Liver (tissue), 9 donors: Measurements from ENCODE around the gene ADARB1. TPM values are rescaled to one million over a fixed set of nuclear protein-coding genes. Genes with fewer than 3 reads are reported as not detected.

Experiments used
- DNase-seq: peaks from one replicate; pipeline ENCODE4 v3.0.0-alpha.2; 2017; ENCODE audit warnings: low spot score
- H3K27ac ChIP-seq, 2 donors: one replicate each; pipeline ENCODE4 v1.7.0; 2013; ENCODE audit warnings: inconsistent platforms in 2 of 2, low read length in 2 of 2, control low read depth in 1 of 2, low read depth in 1 of 2, mild to moderate bottlenecking in 1 of 2
- H3K27me3 ChIP-seq, 4 donors: one replicate each; pipeline versions ENCODE4 v1.6.1 to v1.7.0; 2013; ENCODE audit warnings: low read length in 3 of 4, inconsistent platforms in 1 of 4, mild to moderate bottlenecking in 1 of 4, moderate library complexity in 1 of 4; ENCODE audit not compliant: control insufficient read depth in 4 of 4, insufficient read depth in 4 of 4
- H3K36me3 ChIP-seq, 4 donors: one replicate each; pipeline versions ENCODE4 v1.6.1 to v1.7.0; 2013; ENCODE audit warnings: low read length in 3 of 4, mild to moderate bottlenecking in 3 of 4, low read depth in 1 of 4, moderate library complexity in 1 of 4; ENCODE audit not compliant: control insufficient read depth in 4 of 4, insufficient read depth in 3 of 4
- H3K4me1 ChIP-seq, 4 donors: one replicate each; pipeline versions ENCODE4 v1.6.1 to v1.7.0; 2013; ENCODE audit warnings: low read length in 3 of 4, mild to moderate bottlenecking in 3 of 4, moderate library complexity in 1 of 4; ENCODE audit not compliant: control insufficient read depth in 4 of 4, insufficient read depth in 4 of 4
- H3K4me3 ChIP-seq, 3 donors: one replicate each; pipeline versions ENCODE4 v1.6.1 to v1.7.0; 2013; ENCODE audit warnings: low read length in 3 of 3, control low read depth in 1 of 3, low read depth in 1 of 3, mild to moderate bottlenecking in 1 of 3
- H3K9ac ChIP-seq, 2 donors: one replicate each; pipeline ENCODE4 v1.7.0; 2013; ENCODE audit warnings: low read length in 2 of 2, mild to moderate bottlenecking in 2 of 2, moderate library complexity in 2 of 2, control low read depth in 1 of 2, low read depth in 1 of 2
- H3K9me3 ChIP-seq, 4 donors: one replicate each; pipeline versions ENCODE4 v1.6.1 to v1.7.0; 2013; ENCODE audit warnings: low read length in 3 of 4; ENCODE audit not compliant: control insufficient read depth in 4 of 4
- FOXA2 ChIP-seq: IDR thresholded peaks from 2 replicates; pipeline ENCODE4 v1.6.1; 2016; ENCODE audit warnings: antibody characterized with exemption
- RAD21 ChIP-seq, 2 donors: IDR thresholded peaks; 2 replicates each; pipeline ENCODE4 v1.6.1; 2016; ENCODE audit warnings: antibody characterized with exemption in 2 of 2, mild to moderate bottlenecking in 2 of 2
- WGBS: extraction: QIAGEN DNeasy Blood & Tissue Kit; methylation state at CpG from one replicate; pipeline ENCODE4 v1.1.7; 2013; 5-methylcytosine and 5-hydroxymethylcytosine counted together
- polyA plus RNA-seq, 2 donors: library from polyadenylated mRNA; stranded (reverse) in 1 of 2; unstranded in 1 of 2; fragments of 200-250 nt in 1 of 2; fragments of >200 nt in 1 of 2; fragmentation: Nextera tagmentation in 1 of 2; extraction: Ambion mirVana in 1 of 2; gene quantifications; one replicate each; pipeline versions ENCODE4 v1.2.1 to v1.2.3, GENCODE V29; 2013 to 2015
- total RNA-seq, 2 donors: library from RNA; depleted of rRNA; stranded (reverse); fragments of >200 nt; gene quantifications; one replicate each; pipeline ENCODE4 v1.2.3, GENCODE V29; 2014
- donor health status: healthy.
- donor health status: healthy.
- donor health status: healthy.
- donor health status: healthy.
- donor health status: healthy.

Gene ADARB1
- total and polyA plus RNA-seq, 4 donors, result 1.6 to 7.8 (median 2.9) TPM

- no peak for DNase-seq
- Histone ChIP-seq H3K4me1 (peaks cover 0 to 2% (median 0%) of the 10 kb centered on the region in 4 donors), H3K27me3 (no peaks in the 10 kb centered on the region), H3K9ac (no peak overlapping the region), H3K27ac (no peak overlapping the region), H3K36me3 (peaks cover 14 to 54% (median 44%) of the 10 kb centered on the region in 4 donors), H3K4me3 (no peak overlapping the region), H3K9me3 (peaks cover 0 to 3% (median under 1%) of the 10 kb centered on the region in 4 donors)
- WGBS, result 94% methylated on average over 13 of the region's 13 CpGs
- TF ChIP-seq RAD21 (IDR thresholded peaks at IDR 0.05) (peak; percentile 17 to 47), FOXA2 (no peak)
Observed at GRCh38 chr21:45270306-45270821, 196.0 kb downstream of the ADARB1 start.

Other genes with a start within 250 kb of the ADARB1 start
- 10 to 100 TPM; 86.8 to 94.0 TPM for gene PTTG1IP, start 200.9 kb upstream of the ADARB1 start, total RNA-seq
- 10 to 100 TPM; 62.0 to 72.8 TPM for gene PTTG1IP, start 200.9 kb upstream of the ADARB1 start, polyA plus RNA-seq
- 10 to 100 TPM; 33.8 to 50.6 TPM for gene ITGB2, start 153.7 kb upstream of the ADARB1 start, total RNA-seq
- 10 to 100 TPM in 1 of 2 donors, 1 to 10 TPM in 1; 9.6 to 23.6 TPM for gene ITGB2, start 153.7 kb upstream of the ADARB1 start, polyA plus RNA-seq
- 1 to 10 TPM; 7.5 to 7.7 TPM for gene SLX9, start 134.6 kb upstream of the ADARB1 start, total RNA-seq
- gene SLX9, start 134.6 kb upstream of the ADARB1 start, polyA plus RNA-seq, result 10 to 100 TPM; 16.6 to 20.3 TPM
- gene POFUT2, start 213.3 kb downstream of the ADARB1 start, total RNA-seq, result 10 to 100 TPM in 1 of 2 donors, 1 to 10 TPM in 1; 7.4 to 15.6 TPM
- 1 to 10 TPM; 3.3 to 8.4 TPM for gene POFUT2, start 213.3 kb downstream of the ADARB1 start, polyA plus RNA-seq